Ovary (tissue), 3 donors: ENCODE data around the gene ARHGDIA.

ENCODE experiments used
- EP300 ChIP-seq: sonication (generic); formaldehyde crosslinking; IDR thresholded peaks from one replicate; pipeline ENCODE4 v1.6.1; 2017; ENCODE audit warnings: antibody characterized with exemption
- POLR2A ChIP-seq: fragments of 450-650 bp; IDR thresholded peaks from one replicate; pipeline ENCODE4 v1.6.1; 2017; ENCODE audit warnings: antibody characterized with exemption, mild to moderate bottlenecking, moderate library complexity
- TF ChIP-seq, protein P1 (sequence below), 3 donors: fragments of 450-650 bp in 2 of 3; fragments of 200-600 bp in 1 of 3; IDR thresholded peaks; one replicate each; pipeline versions ENCODE4 v1.5.1 to v1.8.0; 2016 to 2022; ENCODE audit warnings: antibody characterized with exemption in 3 of 3, mild to moderate bottlenecking in 1 of 3
- donor health status: DM: no; HTN: no; CAD: no.

DNA sequence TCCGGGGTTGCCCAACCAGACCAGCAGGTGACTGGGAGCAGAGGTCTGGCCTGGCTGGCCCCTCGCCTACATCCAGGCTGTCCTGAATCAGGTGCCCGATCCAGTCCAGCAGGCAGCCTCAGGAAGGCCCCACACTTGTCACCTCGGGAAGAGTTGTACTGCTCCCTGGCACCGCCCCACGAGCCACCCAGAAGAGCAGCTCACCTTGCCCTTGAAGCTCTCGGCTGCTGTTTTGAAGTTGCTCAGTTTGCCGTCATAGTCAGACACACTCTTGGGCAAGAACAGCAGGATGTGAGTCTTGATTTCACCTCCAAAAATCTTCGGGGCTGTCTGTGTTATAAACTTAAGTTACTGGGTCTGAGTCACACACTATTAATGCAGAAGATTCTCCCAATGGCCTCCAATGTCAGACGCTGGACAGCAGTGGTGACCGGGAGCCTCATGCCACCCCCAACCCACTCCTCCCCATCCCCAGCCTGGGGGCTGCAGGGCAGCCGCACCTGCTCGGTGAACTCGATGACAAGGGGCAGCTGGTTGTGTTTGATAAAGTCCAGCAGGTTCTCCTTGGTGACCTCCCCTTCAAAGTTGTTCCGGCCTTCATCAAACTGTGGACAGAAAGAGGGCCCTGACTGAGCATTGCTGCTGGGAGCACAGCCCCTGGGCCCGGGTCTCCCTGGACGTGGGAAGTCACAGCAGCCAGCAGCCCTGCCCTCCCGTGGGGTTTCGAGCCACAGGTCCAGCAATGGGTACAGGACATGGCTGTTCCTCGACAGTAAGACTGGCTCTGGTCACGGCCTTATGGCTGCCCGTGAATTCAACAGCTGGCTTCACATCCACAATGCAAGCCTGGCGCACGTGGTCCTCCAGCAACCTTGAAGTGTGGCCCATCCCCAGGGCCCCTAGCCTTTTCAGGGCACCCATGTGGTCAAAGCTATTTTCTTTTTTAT lies 24.1 kb downstream of the ARHGDIA start:
- TF ChIP-seq, protein P1, sequence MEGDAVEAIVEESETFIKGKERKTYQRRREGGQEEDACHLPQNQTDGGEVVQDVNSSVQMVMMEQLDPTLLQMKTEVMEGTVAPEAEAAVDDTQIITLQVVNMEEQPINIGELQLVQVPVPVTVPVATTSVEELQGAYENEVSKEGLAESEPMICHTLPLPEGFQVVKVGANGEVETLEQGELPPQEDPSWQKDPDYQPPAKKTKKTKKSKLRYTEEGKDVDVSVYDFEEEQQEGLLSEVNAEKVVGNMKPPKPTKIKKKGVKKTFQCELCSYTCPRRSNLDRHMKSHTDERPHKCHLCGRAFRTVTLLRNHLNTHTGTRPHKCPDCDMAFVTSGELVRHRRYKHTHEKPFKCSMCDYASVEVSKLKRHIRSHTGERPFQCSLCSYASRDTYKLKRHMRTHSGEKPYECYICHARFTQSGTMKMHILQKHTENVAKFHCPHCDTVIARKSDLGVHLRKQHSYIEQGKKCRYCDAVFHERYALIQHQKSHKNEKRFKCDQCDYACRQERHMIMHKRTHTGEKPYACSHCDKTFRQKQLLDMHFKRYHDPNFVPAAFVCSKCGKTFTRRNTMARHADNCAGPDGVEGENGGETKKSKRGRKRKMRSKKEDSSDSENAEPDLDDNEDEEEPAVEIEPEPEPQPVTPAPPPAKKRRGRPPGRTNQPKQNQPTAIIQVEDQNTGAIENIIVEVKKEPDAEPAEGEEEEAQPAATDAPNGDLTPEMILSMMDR (IDR thresholded peaks at IDR 0.05), result no peak
- TF ChIP-seq POLR2A, result no peak
- no peak for TF ChIP-seq EP300
